HepG2 (cell line): Measurements from ENCODE around the gene RBBP8NL. TPM values are rescaled to one million over a fixed set of nuclear protein-coding genes. Genes with fewer than 3 reads are reported as not detected.
A peak's percentile ranks its signal among the peaks of the same experiment; 100 is the strongest.

Experiments used
- ATF3 ChIP-seq: sonication (generic); formaldehyde crosslinking; IDR thresholded peaks from 2 replicates; pipeline ENCODE4 v1.4.0; 2020; ENCODE audit warnings: missing genetic modification reagents
- CHD4 ChIP-seq: fragments of 200-600 bp; sonication (generic); IDR thresholded peaks from 2 replicates; pipeline ENCODE4 v1.7.0; 2017; ENCODE audit warnings: mild to moderate bottlenecking, low read length, borderline replicate concordance
- CSRNP1 ChIP-seq: sonication (generic); formaldehyde crosslinking; IDR thresholded peaks from 2 replicates; pipeline ENCODE4 v1.8.1; 2023; ENCODE audit warnings: mild to moderate bottlenecking, missing genetic modification reagents
- GATAD2A ChIP-seq: IDR thresholded peaks from 2 replicates; pipeline ENCODE4 v1.6.1; 2016
- KDM1A ChIP-seq: IDR thresholded peaks from 2 replicates; pipeline ENCODE4 v1.6.1; 2016; ENCODE audit warnings: missing compliant biosample characterization
- LBX2 ChIP-seq: sonication (generic); formaldehyde crosslinking; IDR thresholded peaks from 2 replicates; pipeline ENCODE4 v1.5.0; 2020; ENCODE audit warnings: missing genetic modification reagents, mild to moderate bottlenecking, borderline replicate concordance
- MXD4 ChIP-seq: IDR thresholded peaks from 2 replicates; pipeline ENCODE4 v1.6.1; 2016; ENCODE audit warnings: mild to moderate bottlenecking, missing biosample characterization, missing genetic modification reagents
- PATZ1 ChIP-seq: sonication (generic); formaldehyde crosslinking; IDR thresholded peaks from 2 replicates; pipeline ENCODE4 v1.4.0; 2020; ENCODE audit warnings: missing genetic modification reagents
- RAD21 ChIP-seq: fragments of 450-650 bp; formaldehyde crosslinking; IDR thresholded peaks from 2 replicates; pipeline ENCODE4 v1.5.0; 2020; ENCODE audit warnings: mild to moderate bottlenecking
- SIX1 ChIP-seq: sonication (generic); formaldehyde crosslinking; IDR thresholded peaks from 2 replicates; pipeline ENCODE4 v1.4.0; 2020; ENCODE audit warnings: missing genetic modification reagents, borderline replicate concordance
- SP4 ChIP-seq: sonication (generic); formaldehyde crosslinking; IDR thresholded peaks from 2 replicates; pipeline ENCODE4 v1.8.1; 2023; ENCODE audit warnings: mild to moderate bottlenecking, missing genetic modification reagents
- ZBTB21 ChIP-seq: sonication (generic); formaldehyde crosslinking; IDR thresholded peaks from 2 replicates; pipeline ENCODE4 v1.4.0; 2020; ENCODE audit warnings: missing genetic modification reagents
- ZNF160 ChIP-seq: sonication (generic); formaldehyde crosslinking; IDR thresholded peaks from 2 replicates; pipeline ENCODE4 v1.8.0; 2022; ENCODE audit warnings: mild to moderate bottlenecking, inconsistent platforms, missing genetic modification reagents
- ZNF230 ChIP-seq: sonication (generic); formaldehyde crosslinking; IDR thresholded peaks from 2 replicates; pipeline ENCODE4 v1.4.0; 2020; ENCODE audit warnings: mild to moderate bottlenecking, missing genetic modification reagents
- ZNF234 ChIP-seq: sonication (generic); formaldehyde crosslinking; conservative IDR thresholded peaks from 2 replicates; pipeline ENCODE4 v1.5.1; 2020; ENCODE audit warnings: mild to moderate bottlenecking, missing genetic modification reagents
- ZNF432 ChIP-seq: sonication (generic); formaldehyde crosslinking; IDR thresholded peaks from 2 replicates; pipeline ENCODE4 v1.5.0; 2020; ENCODE audit warnings: missing genetic modification reagents, mild to moderate bottlenecking, borderline replicate concordance
- ZNF530 ChIP-seq: sonication (generic); formaldehyde crosslinking; IDR thresholded peaks from 2 replicates; pipeline ENCODE4 v1.5.0; 2020; ENCODE audit warnings: low read depth, mild to moderate bottlenecking, missing genetic modification reagents
- ZNF710 ChIP-seq: sonication (generic); formaldehyde crosslinking; IDR thresholded peaks from 2 replicates; pipeline ENCODE4 v1.5.0; 2020; ENCODE audit warnings: mild to moderate bottlenecking, missing genetic modification reagents, borderline replicate concordance
- ZNF747 ChIP-seq: sonication (generic); formaldehyde crosslinking; IDR thresholded peaks from 2 replicates; pipeline ENCODE4 v1.8.1; 2023; ENCODE audit warnings: missing genetic modification reagents, mild to moderate bottlenecking, borderline replicate concordance
- ZNF777 ChIP-seq: sonication (generic); formaldehyde crosslinking; IDR thresholded peaks from 2 replicates; pipeline ENCODE4 v1.4.0; 2020; ENCODE audit warnings: missing genetic modification reagents
- ZNF883 ChIP-seq: sonication (generic); formaldehyde crosslinking; IDR thresholded peaks from 2 replicates; pipeline ENCODE4 v1.5.1; 2020; ENCODE audit warnings: mild to moderate bottlenecking, missing genetic modification reagents; ENCODE audit errors: not compliant biosample characterization
- ZSCAN25 ChIP-seq: sonication (generic); formaldehyde crosslinking; IDR thresholded peaks from 2 replicates; pipeline ENCODE4 v1.8.0; 2022; ENCODE audit warnings: mild to moderate bottlenecking, missing genetic modification reagents
- polyA plus RNA-seq, 8 experiments: library from polyadenylated mRNA; depleted of rRNA in 3 of 8; stranded (reverse) in 7 of 8; unstranded in 1 of 8; fragments of >200 nt; fragmentation: Illumina TruSeq in 4 of 8; extraction: Trizol in 4 of 8; gene quantifications; 2 replicates each; pipeline versions ENCODE4 v1.2.1 to v1.2.3, GENCODE V29; 2011 to 2016; ENCODE audit warnings: low read depth in 4 of 8, missing spikeins in 1 of 8, mixed read lengths in 1 of 8; ENCODE audit not compliant: insufficient read depth in 1 of 8
- total RNA-seq, 5 experiments: library from RNA; depleted of rRNA; stranded (reverse); fragments of >200 nt; fragmentation: Illumina TruSeq; extraction: Trizol; gene quantifications; 2 replicates each; pipeline ENCODE4 v1.2.3, GENCODE V29; 2016; ENCODE audit warnings: low read depth in 1 of 5

RBBP8NL gene
- total and polyA plus RNA-seq, 2 of the 13 experiments (the other 11 are each of a cell fraction or from before 2014, with no cell fraction given): 0.69 to 0.86 TPM

GRCh38 chr20:62365814-62366369 is 61.4 kb downstream of the RBBP8NL start (continued):
- peak; percentile 19; the same call in 1 of the 2 replicates for TF ChIP-seq ZNF710 (CRISPR knock-in tag)
- TF ChIP-seq MXD4: no peak
- no peak for TF ChIP-seq ZNF234 (CRISPR knock-in tag)
- TF ChIP-seq ZSCAN25 (CRISPR knock-in tag): 0 out of 2 replicates have a peak, but pooled peaks have one; percentile 30
- no peak for TF ChIP-seq CSRNP1
- TF ChIP-seq ZNF432 (CRISPR knock-in tag): no peak
- no peak for TF ChIP-seq ZNF160 (CRISPR knock-in tag)
- no peak for TF ChIP-seq GATAD2A (CRISPR knock-in tag)
- peak; percentile 19; the same call in 1 of the 2 replicates for TF ChIP-seq RAD21 (CRISPR knock-in tag)
- 0 out of 2 replicates have a peak, but pooled peaks have one; percentile 37 for TF ChIP-seq PATZ1 (CRISPR knock-in tag)
- TF ChIP-seq KDM1A (CRISPR knock-in tag): no peak
- TF ChIP-seq ZNF747 (CRISPR knock-in tag): peak; percentile 53; the same call in 1 of the 2 replicates
- peak; percentile 2; the same call in 1 of the 2 replicates for TF ChIP-seq ZNF777 (CRISPR knock-in tag)
- TF ChIP-seq ZNF883 (CRISPR knock-in tag): no peak
- TF ChIP-seq ZBTB21 (CRISPR knock-in tag): no peak
- no peak for TF ChIP-seq ZNF530 (CRISPR knock-in tag)
- TF ChIP-seq ATF3 (CRISPR knock-in tag): no peak
- TF ChIP-seq SP4 (CRISPR knock-in tag): no peak
- peak; percentile 78; the same call in 1 of the 2 replicates for TF ChIP-seq SIX1 (CRISPR knock-in tag)
- no peak for TF ChIP-seq LBX2 (CRISPR knock-in tag)
- TF ChIP-seq CHD4: no peak
- TF ChIP-seq ZNF230 (CRISPR knock-in tag): no peak
